ENCODE data around the gene SHROOM3. TPM values are rescaled to one million over a fixed set of nuclear protein-coding genes. Genes with fewer than 3 reads are reported as not detected.

SHROOM3 gene
- total and polyA plus RNA-seq, 4 donors, result 14.4 to 75.1 (median 47.3) TPM

DNA sequence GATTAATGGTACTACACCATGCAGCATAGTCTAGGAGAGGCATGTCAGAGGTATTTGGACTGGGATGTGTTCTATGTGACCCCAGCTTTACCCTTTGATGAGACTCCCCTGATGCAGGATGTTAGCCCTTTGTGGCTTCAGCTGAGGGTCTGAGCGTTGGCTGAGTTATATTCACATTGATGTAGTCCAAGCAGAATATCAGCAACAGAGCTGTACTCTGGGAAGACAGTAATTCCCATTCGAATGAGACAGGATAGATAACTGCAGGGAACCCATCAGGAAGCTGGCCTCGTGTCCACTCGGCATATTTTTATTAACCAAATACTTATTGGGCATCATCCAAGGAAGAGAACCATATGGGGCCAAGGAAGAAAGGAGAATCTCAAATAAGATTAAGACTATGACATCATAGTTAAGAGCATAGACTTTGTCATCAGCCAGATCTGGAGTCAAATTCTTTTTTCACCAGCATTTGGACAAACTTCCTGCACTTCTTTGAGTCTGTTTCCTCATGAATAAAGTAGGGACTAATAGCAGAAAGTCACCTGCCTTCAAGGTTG is 264.8 kb downstream of the SHROOM3 start:
- TF ChIP-seq CTCF (IDR thresholded peaks at IDR 0.05; ENCODE audit: control extremely low read depth, extremely low read depth), result no peak
- Histone ChIP-seq H3K9me3 (ENCODE audit: control insufficient read depth in 4 of 4, insufficient read depth in 3 of 4, low read length in 3 of 4) (no peaks in the 10 kb centered on the region), H3K4me1 (ENCODE audit: control insufficient read depth in 5 of 5, insufficient read depth in 5 of 5, low read length in 5 of 5) (peaks cover 1 to 18% (median 4%) of the 10 kb centered on the region in 5 donors), H3K36me3 (ENCODE audit: control insufficient read depth in 4 of 4, insufficient read depth in 4 of 4, low read length in 4 of 4) (no peaks in the 10 kb centered on the region), H3K27ac (ENCODE audit: low read depth in 1 of 2, low read length in 1 of 2) (no peak overlapping the region), H3K4me3 (no peak overlapping the region), H3K9ac (ENCODE audit: insufficient read depth in 1 of 2, low read length in 2 of 2) (no peak overlapping the region), H3K27me3 (ENCODE audit: control insufficient read depth in 3 of 3, insufficient read depth in 3 of 3, low read length in 2 of 3) (no peaks in the 10 kb centered on the region)
- DNase-seq (no peak), ATAC-seq (ENCODE audit: insufficient read depth, low FRiP score) (no peak)
- WGBS, 2 donors, result 75 to 86% methylated on average over 4 of the region's 4 CpGs

GRCh38 chr4:76702440-76703122 is 267.6 kb downstream of the SHROOM3 start:
- Histone ChIP-seq H3K27ac (ENCODE audit: low read depth in 1 of 2, low read length in 1 of 2) (peak overlapping the region in 1 of 2 donors; percentile 71), H3K27me3 (ENCODE audit: control insufficient read depth in 3 of 3, insufficient read depth in 3 of 3, low read length in 2 of 3) (no peaks in the 10 kb centered on the region), H3K9me3 (ENCODE audit: control insufficient read depth in 4 of 4, insufficient read depth in 3 of 4, low read length in 3 of 4) (no peaks in the 10 kb centered on the region), H3K36me3 (ENCODE audit: control insufficient read depth in 4 of 4, insufficient read depth in 4 of 4, low read length in 4 of 4) (no peaks in the 10 kb centered on the region), H3K4me1 (ENCODE audit: control insufficient read depth in 5 of 5, insufficient read depth in 5 of 5, low read length in 5 of 5) (peaks cover 6 to 20% (median 9%) of the 10 kb centered on the region in 5 donors), H3K4me3 (no peak overlapping the region), H3K9ac (ENCODE audit: insufficient read depth in 1 of 2, low read length in 2 of 2) (no peak overlapping the region)
- 91 to 94% methylated on average over 4 of the region's 4 CpGs for WGBS, 2 donors
- TF ChIP-seq CTCF (IDR thresholded peaks at IDR 0.05; ENCODE audit: control extremely low read depth, extremely low read depth), result no peak
- ATAC-seq (ENCODE audit: insufficient read depth, low FRiP score) (no peak), DNase-seq (no peak)

GRCh38 chr4:76703123-76703490 is 268.1 kb downstream of the SHROOM3 start:
- no peaks in the 10 kb centered on the region for H3K36me3 ChIP-seq (ENCODE audit: control insufficient read depth in 4 of 4, insufficient read depth in 4 of 4, low read length in 4 of 4)
- ATAC-seq (ENCODE audit: insufficient read depth, low FRiP score), result no peak
- DNase-seq, result no peak
- no peak overlapping the region for H3K4me3 ChIP-seq
- WGBS, 2 donors, result 75 to 88% methylated on average over 1 of the region's 1 CpG
- H3K27me3 ChIP-seq (ENCODE audit: control insufficient read depth in 3 of 3, insufficient read depth in 3 of 3, low read length in 2 of 3), result no peaks in the 10 kb centered on the region
- peaks cover 6 to 20% (median 9%) of the 10 kb centered on the region in 5 donors for H3K4me1 ChIP-seq (ENCODE audit: control insufficient read depth in 5 of 5, insufficient read depth in 5 of 5, low read length in 5 of 5)
- H3K9me3 ChIP-seq (ENCODE audit: control insufficient read depth in 4 of 4, insufficient read depth in 3 of 4, low read length in 3 of 4), result no peaks in the 10 kb centered on the region
- peak overlapping the region in 1 of 2 donors; percentile 40 for H3K27ac ChIP-seq (ENCODE audit: low read depth in 1 of 2, low read length in 1 of 2)
- no peak for TF ChIP-seq CTCF (IDR thresholded peaks at IDR 0.05; ENCODE audit: control extremely low read depth, extremely low read depth)
- no peak overlapping the region for H3K9ac ChIP-seq (ENCODE audit: insufficient read depth in 1 of 2, low read length in 2 of 2)
